GM12878 (cell line): Measurements from ENCODE around the gene MAST1. TPM values are rescaled to one million over a fixed set of nuclear protein-coding genes. Genes with fewer than 3 reads are reported as not detected.

Experiments
- BHLHE40 ChIP-seq, 2 experiments: fragments of 450-650 bp in 1 of 2; IDR thresholded peaks; 2 replicates each; pipeline ENCODE4 v1.6.1; 2011 to 2017; ENCODE audit warnings: low read depth in 2 of 2, borderline replicate concordance in 1 of 2, improper control_type of control experiment in 1 of 2, low read length in 1 of 2, mild to moderate bottlenecking in 1 of 2
- CEBPZ ChIP-seq: fragments of 150-350 bp; IDR thresholded peaks from 2 replicates; pipeline ENCODE4 v1.6.1; 2016; ENCODE audit warnings: low read depth, low read length
- MLLT1 ChIP-seq: fragments of 450-650 bp; IDR thresholded peaks from 2 replicates; pipeline ENCODE4 v1.6.1; 2016; ENCODE audit warnings: mild to moderate bottlenecking
- REST ChIP-seq: IDR thresholded peaks from 2 replicates; pipeline ENCODE4 v1.6.1; 2012; ENCODE audit warnings: mild to moderate bottlenecking, low read depth, low read length
- RUNX3 ChIP-seq: IDR thresholded peaks from 2 replicates; pipeline ENCODE4 v1.6.1; 2012; ENCODE audit warnings: low read length, inconsistent platforms
- polyA plus RNA-seq, 11 experiments: library from polyadenylated mRNA; depleted of rRNA in 4 of 11; unstranded in 6 of 11; stranded (reverse) in 5 of 11; fragments of >200 nt; fragmentation: Nextera tagmentation in 4 of 11; fragmentation: Illumina TruSeq in 1 of 11; extraction: Ambion mirVana in 4 of 11; extraction: Trizol in 1 of 11; gene quantifications; 1 replicate in 1 of 11; 2 replicates in 10 of 11; pipeline versions ENCODE4 v1.2.1 to v1.2.3, GENCODE V29; 2011 to 2016; ENCODE audit warnings: inconsistent platforms in 2 of 11, missing spikeins in 2 of 11, low read depth in 1 of 11
- total RNA-seq, 4 experiments: library from RNA; depleted of rRNA in 3 of 4; stranded (reverse); fragments of >200 nt in 3 of 4; fragmentation: Illumina TruSeq in 1 of 4; extraction: Trizol in 1 of 4; gene quantifications; 2 replicates each; pipeline versions ENCODE4 v1.2.1 to v1.2.3, GENCODE V29; 2013 to 2021

MAST1 gene
- total and polyA plus RNA-seq, 10 of the 15 experiments (the other 5 are each of a cell fraction or from before 2014, with no cell fraction given), result 0.08 to 0.79 (median 0.44) TPM; not detected in 1

GRCh38 chr19:12858041-12858928, 20.0 kb downstream of the MAST1 start (continued):
- no peak for TF ChIP-seq CEBPZ
- no peak for TF ChIP-seq RUNX3
- TF ChIP-seq BHLHE40 (IDR thresholded peaks at IDR 0.05; ENCODE audit: borderline replicate concordance in 1 of 2, low read depth in 2 of 2, low read length in 1 of 2), result no peak
- no peak for TF ChIP-seq MLLT1
- TF ChIP-seq REST, result no peak
